ENCODE results near the gene FCRLA. TPM values are rescaled to one million over a fixed set of nuclear protein-coding genes. Genes with fewer than 3 reads are reported as not detected.

The FCRLA gene
- total RNA-seq, 1 experiment from 2014 or later, result 924 TPM

Small RNA genes within 50 kb of the gene (small RNA-seq; reads per million reads assigned to genes)
- not detected for gene RF00019
- not detected for gene RN7SL466P

Other genes starting within 250 kb of the FCRLA start
- 3.9 and 4.6 TPM in 2 replicates for gene FCGR2A, start 201.8 kb upstream of the FCRLA start, total RNA-seq (2014; rRNA removed; shearing (Covaris generic); ENCODE audit: low replicate concordance)
- gene HSPA6, start 182.7 kb upstream of the FCRLA start, total RNA-seq (2014; rRNA removed; shearing (Covaris generic); ENCODE audit: low replicate concordance), result 14.6 and 31.9 TPM in 2 replicates
- gene FCGR3A, start 157.4 kb upstream of the FCRLA start, total RNA-seq (2014; rRNA removed; shearing (Covaris generic); ENCODE audit: low replicate concordance), result not detected in 2 replicates
- not detected in 2 replicates for gene FCGR3B, start 76.1 kb upstream of the FCRLA start, total RNA-seq (2014; rRNA removed; shearing (Covaris generic); ENCODE audit: low replicate concordance)
- 523 and 581 TPM in 2 replicates for gene FCGR2B, start 44.1 kb upstream of the FCRLA start, total RNA-seq (2014; rRNA removed; shearing (Covaris generic); ENCODE audit: low replicate concordance)
- gene FCRLB, start 14.3 kb downstream of the FCRLA start, total RNA-seq (2014; rRNA removed; shearing (Covaris generic); ENCODE audit: low replicate concordance), result 937 and 1,205 TPM in 2 replicates
- gene DUSP12, start 42.6 kb downstream of the FCRLA start, total RNA-seq (2014; rRNA removed; shearing (Covaris generic); ENCODE audit: low replicate concordance), result 87.8 and 102 TPM in 2 replicates
- gene ATF6, start 59.1 kb downstream of the FCRLA start, total RNA-seq (2014; rRNA removed; shearing (Covaris generic); ENCODE audit: low replicate concordance), result 21.6 and 36.5 TPM in 2 replicates